G401 (cell line): ENCODE results near the gene IHH. TPM values are rescaled to one million over a fixed set of nuclear protein-coding genes. Genes with fewer than 3 reads are reported as not detected.

Source experiments
- DNase-seq: peaks from one replicate; pipeline ENCODE4 v3.0.0-alpha.2; 2015; ENCODE audit warnings: low spot score
- in situ Hi-C: cut with HindIII; loops from 2 replicates; pipeline ENCODE4 v1.10.0; 2016; ENCODE audit warnings: low sequenced_read_pairs, mixed read lengths
- total RNA-seq: library from RNA; depleted of rRNA; stranded (reverse); fragments of >200 nt; shearing (Covaris generic); gene quantifications from 2 replicates; pipeline ENCODE4 v1.2.3, GENCODE V29; 2014

Gene IHH
- total RNA-seq, 1 experiment from 2014 or later = not detected

DNA sequence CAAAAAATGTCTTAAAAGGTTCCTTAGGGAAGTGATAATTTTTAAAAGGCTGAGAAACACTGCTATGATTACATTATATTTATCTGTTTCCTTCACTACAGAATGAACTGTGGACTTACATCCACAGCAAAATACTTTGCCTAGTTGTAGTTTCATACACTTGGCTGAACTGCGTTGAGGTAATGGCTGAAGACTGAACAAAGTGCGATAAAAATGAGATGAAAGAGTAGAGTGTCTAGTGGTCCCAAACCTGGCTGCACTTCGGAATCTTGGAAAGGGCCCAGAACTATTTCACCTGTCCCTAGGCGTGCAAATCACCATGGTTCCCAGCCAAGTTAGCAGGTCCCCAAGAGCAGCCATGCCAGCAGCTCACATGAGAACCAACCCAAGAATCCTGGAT is 18.2 kb upstream of the IHH start:
- in situ Hi-C loops = no loop called here
- DNase-seq = no peak

GRCh38 chr2:219078126-219078525 is 17.4 kb upstream of the IHH start:
- no peak for DNase-seq
- in situ Hi-C loops = no loop called here

DNA sequence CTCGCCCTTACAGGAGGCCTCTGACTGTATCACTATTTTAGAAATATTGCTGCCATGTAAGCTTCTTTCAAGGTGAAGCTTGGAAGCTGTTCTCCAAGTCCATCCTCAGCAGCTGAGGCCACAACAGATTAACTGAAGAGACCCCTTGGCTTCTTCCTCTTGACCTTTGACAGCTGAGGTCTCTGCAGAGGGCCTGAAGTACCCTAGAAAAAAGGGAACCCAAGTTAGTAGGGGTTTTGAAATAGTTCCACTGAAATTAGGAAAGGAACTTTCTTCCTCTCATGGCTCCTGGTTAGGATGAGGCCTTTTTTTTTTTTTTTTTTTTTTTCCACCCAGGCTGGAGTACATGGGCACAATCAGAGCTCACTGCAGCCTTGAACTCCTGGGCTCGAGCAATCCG is 15.5 kb upstream of the IHH start:
- in situ Hi-C loops = no loop called here
- no peak for DNase-seq

GRCh38 chr2:219073413-219074129 is 12.8 kb upstream of the IHH start:
- in situ Hi-C loops = no loop called here
- peak; percentile 40 for DNase-seq

- no peak for DNase-seq
- in situ Hi-C loops = no loop called here
Observed at GRCh38 chr2:219072741-219073250, 12.1 kb upstream of the IHH start.

DNA sequence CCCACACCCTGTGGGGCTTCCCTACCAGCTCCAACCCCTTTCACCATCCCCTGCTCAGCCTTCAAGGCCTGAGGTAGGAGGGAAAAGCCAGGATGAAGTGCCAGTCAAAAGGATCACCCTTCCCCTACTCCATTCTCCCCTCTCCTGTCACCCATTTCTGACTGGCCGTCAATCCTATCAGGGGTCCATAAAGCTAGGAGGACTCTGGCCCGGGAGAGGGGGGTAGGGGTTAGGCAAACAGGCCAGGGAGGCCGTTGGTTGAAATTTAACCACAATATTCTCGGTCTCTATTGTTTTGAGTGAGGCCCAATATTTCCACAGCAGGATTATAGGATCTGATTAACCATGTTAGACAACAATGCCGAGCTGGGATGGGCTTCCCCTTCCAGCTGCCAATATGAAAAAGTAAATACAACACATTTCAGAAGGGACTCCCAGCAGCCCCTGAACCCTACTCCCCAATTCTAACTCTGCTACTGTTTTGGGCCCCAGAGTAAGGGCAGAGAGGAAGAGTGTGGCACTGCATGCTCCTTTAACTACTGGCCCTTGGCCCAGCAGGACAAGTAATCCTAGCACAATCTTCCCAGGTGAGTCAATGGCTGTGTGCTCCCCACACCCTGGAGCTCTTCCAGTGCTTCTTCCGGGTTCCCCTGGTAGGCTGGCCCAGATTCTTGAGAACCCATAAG is 10.6 kb upstream of the IHH start:
- in situ Hi-C loops = no loop called here
- DNase-seq = no peak

GRCh38 chr2:219065484-219065883 is 4.8 kb upstream of the IHH start:
- DNase-seq = no peak
- in situ Hi-C loops = no loop called here

- in situ Hi-C loops = no loop called here
- DNase-seq = no peak
Observed at GRCh38 chr2:219062081-219062480, 1.4 kb upstream of the IHH start.

- in situ Hi-C loops = no loop called here
- DNase-seq = no peak
Observed at GRCh38 chr2:219059725-219060682, 717 bp downstream of the IHH start.

- no peak for DNase-seq
- in situ Hi-C loops = no loop called here
Observed at GRCh38 chr2:219059375-219059724, 1.4 kb downstream of the IHH start.

- in situ Hi-C loops = no loop called here
- no peak for DNase-seq
Observed at GRCh38 chr2:219058541-219059374, 2.0 kb downstream of the IHH start.

- DNase-seq = peak; percentile 74
- in situ Hi-C loops = no loop called here
Observed at GRCh38 chr2:219057709-219058540, 2.8 kb downstream of the IHH start.

GRCh38 chr2:219056896-219057708 is 3.6 kb downstream of the IHH start:
- in situ Hi-C loops = no loop called here
- DNase-seq = peak; percentile 13

DNA sequence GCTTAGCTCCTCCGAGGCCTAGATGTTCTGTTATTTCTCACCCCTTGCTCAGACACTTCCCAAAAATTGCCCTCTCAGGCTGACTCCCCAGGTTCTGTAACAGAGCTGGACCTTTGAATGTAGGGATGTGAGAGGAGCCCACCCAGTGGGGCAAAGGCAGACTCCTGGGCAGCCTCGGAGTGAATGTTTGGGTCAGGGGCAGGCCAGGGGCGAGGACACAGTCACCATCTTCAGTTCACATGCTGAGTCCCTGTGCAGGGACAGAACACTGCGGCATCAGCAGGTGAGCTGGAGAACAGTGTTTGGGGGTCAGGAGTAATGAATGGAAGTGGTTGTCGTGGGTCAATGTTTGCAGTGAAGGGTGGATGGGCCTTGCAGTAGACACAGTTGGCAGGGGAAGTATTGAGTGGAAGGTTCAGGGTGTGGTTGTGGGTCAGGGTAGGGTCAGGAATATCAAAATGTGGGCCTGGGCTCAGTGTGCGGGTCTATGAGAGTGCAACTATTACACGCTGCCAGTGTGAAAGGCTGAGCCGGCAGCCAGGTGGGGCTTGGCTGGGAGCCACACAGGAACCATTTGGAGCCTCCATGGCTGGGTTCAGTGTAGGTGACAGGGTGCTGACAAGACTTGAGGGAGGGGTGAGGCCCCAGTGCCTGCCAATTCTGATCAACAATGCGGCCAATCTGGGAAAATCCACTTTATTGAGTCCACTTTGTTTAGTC is 4.4 kb downstream of the IHH start:
- DNase-seq = no peak
- in situ Hi-C loops = no loop called here

- in situ Hi-C loops = no loop called here
- no peak for DNase-seq
Observed at GRCh38 chr2:219054956-219055903, 5.5 kb downstream of the IHH start.

GRCh38 chr2:219049282-219049681 is 11.4 kb downstream of the IHH start:
- DNase-seq = no peak
- in situ Hi-C loops = no loop called here
